Cardiac muscle cell (in vitro differentiated cells and primary cell): ENCODE data around the gene SYNRG. TPM values are rescaled to one million over a fixed set of nuclear protein-coding genes. Genes with fewer than 3 reads are reported as not detected.

Experiments used
- DNase-seq, 2 donors: peaks; one replicate each; pipeline versions ENCODE4 v3.0.0 to v3.0.0-alpha.2; 2010 to 2017; ENCODE audit warnings: low read depth in 1 of 2, low spot score in 1 of 2
- H3K27ac ChIP-seq: fragments of 200-600 bp; sonication (generic); 2 replicates; pipeline ENCODE4 v1.5.1; 2016
- H3K27me3 ChIP-seq: fragments of 200-600 bp; sonication (generic); 2 replicates; pipeline ENCODE4 v1.6.0; 2016; ENCODE audit warnings: control low read depth
- H3K36me3 ChIP-seq: fragments of 200-600 bp; sonication (generic); 2 replicates; pipeline ENCODE4 v1.5.1; 2016; ENCODE audit warnings: control low read depth
- H3K4me1 ChIP-seq: fragments of 200-600 bp; sonication (generic); 2 replicates; pipeline ENCODE4 v1.8.1; 2017; ENCODE audit warnings: low read depth, mild to moderate bottlenecking, mixed run types
- H3K4me3 ChIP-seq: fragments of 200-600 bp; sonication (generic); 2 replicates; pipeline ENCODE4 v1.5.1; 2016; ENCODE audit warnings: mild to moderate bottlenecking
- H3K9me3 ChIP-seq: fragments of 200-600 bp; sonication (generic); 2 replicates; pipeline ENCODE4 v1.5.1; 2017; ENCODE audit warnings: low read depth, mild to moderate bottlenecking, control low read depth
- CTCF ChIP-seq: IDR thresholded peaks from 2 replicates; pipeline ENCODE4 v1.5.1; 2012; ENCODE audit warnings: low read depth, mild to moderate bottlenecking, low read length
- polyA plus RNA-seq: library from polyadenylated mRNA; unstranded; fragments of >200 nt; fragmentation: Nextera tagmentation; extraction: Ambion mirVana; gene quantifications from 2 replicates; pipeline ENCODE4 v1.2.1, GENCODE V29; 2016
- total RNA-seq: library from RNA; depleted of rRNA; stranded (reverse); fragments of >200 nt; gene quantifications from 2 replicates; pipeline ENCODE4 v1.2.3, GENCODE V29; 2016

SYNRG gene
- total and polyA plus RNA-seq, 2 experiments from 2014 or later = 13.7 to 26.1 TPM

GRCh38 chr17:37527249-37527851 is 81.9 kb downstream of the SYNRG start:
- peak; percentile 61 to 62 for DNase-seq
- H3K4me3 ChIP-seq = no peak overlapping the region
- H3K36me3 ChIP-seq = peaks cover 25% of the 10 kb centered on the region
- no peaks in the 10 kb centered on the region for H3K27me3 ChIP-seq
- no peaks in the 10 kb centered on the region for H3K4me1 ChIP-seq
- peak; percentile 71 for TF ChIP-seq CTCF
- no peaks in the 10 kb centered on the region for H3K9me3 ChIP-seq
- H3K27ac ChIP-seq = peak overlapping the region; percentile 13

GRCh38 chr17:37523715-37524219 is 85.5 kb downstream of the SYNRG start:
- TF ChIP-seq CTCF = no peak
- Histone ChIP-seq H3K27me3 (no peaks in the 10 kb centered on the region), H3K9me3 (no peaks in the 10 kb centered on the region), H3K4me3 (no peak overlapping the region), H3K36me3 (peaks cover 3% of the 10 kb centered on the region), H3K27ac (no peak overlapping the region), H3K4me1 (no peaks in the 10 kb centered on the region)
- no peak for DNase-seq

- DNase-seq = no peak
- H3K4me1 ChIP-seq = no peaks in the 10 kb centered on the region
- H3K27ac ChIP-seq = peak overlapping the region; percentile 28
- TF ChIP-seq CTCF = no peak
- H3K36me3 ChIP-seq = peaks cover 17% of the 10 kb centered on the region
- no peaks in the 10 kb centered on the region for H3K27me3 ChIP-seq
- no peak overlapping the region for H3K4me3 ChIP-seq
- no peaks in the 10 kb centered on the region for H3K9me3 ChIP-seq
These were observed 87.4 kb downstream of the SYNRG start for GRCh38 chr17:37521821-37522220.

GRCh38 chr17:37520174-37520573 is 89.0 kb downstream of the SYNRG start:
- no peak for DNase-seq
- H3K27ac ChIP-seq = no peak overlapping the region
- H3K36me3 ChIP-seq = peaks cover 19% of the 10 kb centered on the region
- H3K4me3 ChIP-seq = no peak overlapping the region
- TF ChIP-seq CTCF = no peak
- peaks cover 11% of the 10 kb centered on the region for H3K4me1 ChIP-seq
- H3K9me3 ChIP-seq = no peaks in the 10 kb centered on the region
- H3K27me3 ChIP-seq = no peaks in the 10 kb centered on the region

- Histone ChIP-seq H3K4me3 (no peak overlapping the region), H3K36me3 (peaks cover 19% of the 10 kb centered on the region), H3K27me3 (no peaks in the 10 kb centered on the region), H3K4me1 (peaks cover 11% of the 10 kb centered on the region), H3K9me3 (no peaks in the 10 kb centered on the region), H3K27ac (peak overlapping the region; percentile 48)
- no peak for TF ChIP-seq CTCF
- peak in 1 of 2 donors; percentile 39 for DNase-seq
These were observed 89.8 kb downstream of the SYNRG start for GRCh38 chr17:37519251-37519985.
